ENCODE measurements around the gene SH2D2A. TPM values are rescaled to one million over a fixed set of nuclear protein-coding genes. Genes with fewer than 3 reads are reported as not detected.

The SH2D2A gene
- polyA plus RNA-seq, 1 of the 3 experiments (the other 2 are of a cell fraction), result not detected

DNA sequence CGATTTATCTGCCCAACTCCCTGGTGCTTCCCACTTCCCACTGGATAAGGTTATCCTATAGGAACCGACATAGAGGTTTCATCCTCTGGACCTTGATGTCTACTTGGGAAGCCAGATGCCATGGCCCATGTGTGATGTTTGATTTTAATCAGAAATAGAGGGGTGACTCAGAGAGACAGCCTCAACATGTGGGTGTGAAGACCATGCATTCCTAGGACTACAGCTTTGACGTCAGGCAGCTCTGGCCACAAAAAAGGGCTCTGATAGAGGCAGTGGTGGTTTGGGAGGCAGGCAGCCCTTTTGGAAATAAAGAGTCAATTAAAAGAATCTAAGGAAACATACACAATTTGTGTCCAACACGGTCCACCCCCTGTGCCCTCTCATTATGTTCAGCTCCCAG lies 5.2 kb upstream of the SH2D2A start:
- H3K79me2 ChIP-seq (ENCODE audit: insufficient read depth), result no peaks in the 10 kb centered on the region
- no peaks in the 10 kb centered on the region for H3K9me3 ChIP-seq
- no peak overlapping the region for H2AFZ ChIP-seq (ENCODE audit: low read depth)
- no peaks in the 10 kb centered on the region for H4K20me1 ChIP-seq (ENCODE audit: insufficient read depth)
- H3K27ac ChIP-seq (ENCODE audit: low read depth in 2 of 2, low read length in 1 of 2), result no peak overlapping the region
- WGBS (ENCODE audit: low lambda C conversion rate), result 73% methylated on average over 4 of the region's 4 CpGs
- CTCF ChIA-PET, result interaction anchor here (1.2 to 3.9 kb wide), 5 partner anchors 16 to 106 kb away, joined by 3 to 25 read pairs (median 4); partner anchors contain the start of gene NTRK1
- H3F3A ChIP-seq (replicated peaks; ENCODE audit: insufficient read depth), result no peaks in the 10 kb centered on the region
- no peak for TF ChIP-seq NRF1 (IDR thresholded peaks at IDR 0.05; ENCODE audit: low read depth, low read length)
- TF ChIP-seq YY1 (IDR thresholded peaks at IDR 0.05; ENCODE audit: low read depth), result no peak
- no peak for TF ChIP-seq RCOR1 (IDR thresholded peaks at IDR 0.05; ENCODE audit: low read length)
- no peak for TF ChIP-seq TAF1 (IDR thresholded peaks at IDR 0.05; ENCODE audit: borderline replicate concordance, low read depth, low read length)
- TF ChIP-seq GABPA (IDR thresholded peaks at IDR 0.05; ENCODE audit: low read depth), result no peak
- TF ChIP-seq FOSL2 (IDR thresholded peaks at IDR 0.05; ENCODE audit: borderline replicate concordance, low read depth), result no peak
- TF ChIP-seq FOXM1 (IDR thresholded peaks at IDR 0.05; ENCODE audit: low read depth), result no peak
- no peak for TF ChIP-seq POLR2AphosphoS5 (IDR thresholded peaks at IDR 0.05; ENCODE audit: low read depth, low read length)
- TF ChIP-seq EZH2phosphoT487 (IDR thresholded peaks at IDR 0.05; ENCODE audit: borderline replicate concordance, low read depth), result no peak
- no peak for TF ChIP-seq GATA2 (CRISPR knock-in tag; IDR thresholded peaks at IDR 0.05)
- TF ChIP-seq FOXJ3 (CRISPR knock-in tag; IDR thresholded peaks at IDR 0.05), result no peak
- TF ChIP-seq EP300 (IDR thresholded peaks at IDR 0.05; ENCODE audit: borderline replicate concordance in 1 of 2, low read depth in 1 of 2, low read length in 1 of 2), result no peak
- TF ChIP-seq, protein P1, sequence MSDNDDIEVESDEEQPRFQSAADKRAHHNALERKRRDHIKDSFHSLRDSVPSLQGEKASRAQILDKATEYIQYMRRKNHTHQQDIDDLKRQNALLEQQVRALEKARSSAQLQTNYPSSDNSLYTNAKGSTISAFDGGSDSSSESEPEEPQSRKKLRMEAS (IDR thresholded peaks at IDR 0.05; ENCODE audit: low read depth), result no peak
- TF ChIP-seq, protein P2, sequence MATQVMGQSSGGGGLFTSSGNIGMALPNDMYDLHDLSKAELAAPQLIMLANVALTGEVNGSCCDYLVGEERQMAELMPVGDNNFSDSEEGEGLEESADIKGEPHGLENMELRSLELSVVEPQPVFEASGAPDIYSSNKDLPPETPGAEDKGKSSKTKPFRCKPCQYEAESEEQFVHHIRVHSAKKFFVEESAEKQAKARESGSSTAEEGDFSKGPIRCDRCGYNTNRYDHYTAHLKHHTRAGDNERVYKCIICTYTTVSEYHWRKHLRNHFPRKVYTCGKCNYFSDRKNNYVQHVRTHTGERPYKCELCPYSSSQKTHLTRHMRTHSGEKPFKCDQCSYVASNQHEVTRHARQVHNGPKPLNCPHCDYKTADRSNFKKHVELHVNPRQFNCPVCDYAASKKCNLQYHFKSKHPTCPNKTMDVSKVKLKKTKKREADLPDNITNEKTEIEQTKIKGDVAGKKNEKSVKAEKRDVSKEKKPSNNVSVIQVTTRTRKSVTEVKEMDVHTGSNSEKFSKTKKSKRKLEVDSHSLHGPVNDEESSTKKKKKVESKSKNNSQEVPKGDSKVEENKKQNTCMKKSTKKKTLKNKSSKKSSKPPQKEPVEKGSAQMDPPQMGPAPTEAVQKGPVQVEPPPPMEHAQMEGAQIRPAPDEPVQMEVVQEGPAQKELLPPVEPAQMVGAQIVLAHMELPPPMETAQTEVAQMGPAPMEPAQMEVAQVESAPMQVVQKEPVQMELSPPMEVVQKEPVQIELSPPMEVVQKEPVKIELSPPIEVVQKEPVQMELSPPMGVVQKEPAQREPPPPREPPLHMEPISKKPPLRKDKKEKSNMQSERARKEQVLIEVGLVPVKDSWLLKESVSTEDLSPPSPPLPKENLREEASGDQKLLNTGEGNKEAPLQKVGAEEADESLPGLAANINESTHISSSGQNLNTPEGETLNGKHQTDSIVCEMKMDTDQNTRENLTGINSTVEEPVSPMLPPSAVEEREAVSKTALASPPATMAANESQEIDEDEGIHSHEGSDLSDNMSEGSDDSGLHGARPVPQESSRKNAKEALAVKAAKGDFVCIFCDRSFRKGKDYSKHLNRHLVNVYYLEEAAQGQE (IDR thresholded peaks at IDR 0.05; ENCODE audit: low read depth, low read length), result no peak
- TF ChIP-seq, protein P3, sequence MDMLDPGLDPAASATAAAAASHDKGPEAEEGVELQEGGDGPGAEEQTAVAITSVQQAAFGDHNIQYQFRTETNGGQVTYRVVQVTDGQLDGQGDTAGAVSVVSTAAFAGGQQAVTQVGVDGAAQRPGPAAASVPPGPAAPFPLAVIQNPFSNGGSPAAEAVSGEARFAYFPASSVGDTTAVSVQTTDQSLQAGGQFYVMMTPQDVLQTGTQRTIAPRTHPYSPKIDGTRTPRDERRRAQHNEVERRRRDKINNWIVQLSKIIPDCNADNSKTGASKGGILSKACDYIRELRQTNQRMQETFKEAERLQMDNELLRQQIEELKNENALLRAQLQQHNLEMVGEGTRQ (IDR thresholded peaks at IDR 0.05; ENCODE audit: borderline replicate concordance, low read depth, low read length), result no peak
- TF ChIP-seq SIN3A (IDR thresholded peaks at IDR 0.05; ENCODE audit: borderline replicate concordance, low read depth, low read length), result no peak
- TF ChIP-seq, protein P4, sequence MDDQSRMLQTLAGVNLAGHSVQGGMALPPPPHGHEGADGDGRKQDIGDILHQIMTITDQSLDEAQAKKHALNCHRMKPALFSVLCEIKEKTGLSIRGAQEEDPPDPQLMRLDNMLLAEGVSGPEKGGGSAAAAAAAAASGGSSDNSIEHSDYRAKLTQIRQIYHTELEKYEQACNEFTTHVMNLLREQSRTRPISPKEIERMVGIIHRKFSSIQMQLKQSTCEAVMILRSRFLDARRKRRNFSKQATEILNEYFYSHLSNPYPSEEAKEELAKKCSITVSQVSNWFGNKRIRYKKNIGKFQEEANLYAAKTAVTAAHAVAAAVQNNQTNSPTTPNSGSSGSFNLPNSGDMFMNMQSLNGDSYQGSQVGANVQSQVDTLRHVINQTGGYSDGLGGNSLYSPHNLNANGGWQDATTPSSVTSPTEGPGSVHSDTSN (IDR thresholded peaks at IDR 0.05), result no peak
- DNase-seq, result no peak
- H3K4me3 ChIP-seq (ENCODE audit: low read depth in 2 of 2, low read length in 1 of 2), result no peak overlapping the region
- H3K4me1 ChIP-seq (ENCODE audit: control insufficient read depth in 1 of 2, insufficient read depth in 2 of 2, low read depth in 1 of 2, low read length in 1 of 2), result no peaks in the 10 kb centered on the region
- no peak overlapping the region for H3K9ac ChIP-seq
- H3K36me3 ChIP-seq (replicated peaks in 1 of 2; ENCODE audit: control insufficient read depth in 1 of 2, insufficient read depth in 2 of 2, low read length in 1 of 2), result no peaks in the 10 kb centered on the region
- H3K27me3 ChIP-seq (ENCODE audit: insufficient read depth), result no peaks in the 10 kb centered on the region
- H3K9me2 ChIP-seq, result no peaks in the 10 kb centered on the region
- H3K4me2 ChIP-seq, result no peak overlapping the region
- POLR2A ChIA-PET, result no interaction called here
